Body of pancreas (tissue), 4 donors: Measurements from ENCODE around the gene SAMHD1. TPM values are rescaled to one million over a fixed set of nuclear protein-coding genes. Genes with fewer than 3 reads are reported as not detected.
A peak's percentile ranks its signal among the peaks of the same experiment; 100 is the strongest.

Source experiments
- ATAC-seq: fragments of 150-250 bp; one replicate; pipeline ENCODE4 v1.9.1; 2016
- DNase-seq, 4 donors: peaks; one replicate each; pipeline ENCODE4 v3.0.0-alpha.2; 2019
- H3K27ac ChIP-seq, 4 donors: fragments of 200-600 bp; sonication (generic); 1 replicate in 3 of 4; 2 replicates in 1 of 4; pipeline versions ENCODE4 v1.5.1 to v1.6.1; 2016 to 2019; ENCODE audit warnings: mild to moderate bottlenecking in 1 of 4, mixed read lengths in 1 of 4, moderate library complexity in 1 of 4
- H3K27me3 ChIP-seq, 2 donors: fragments of 200-600 bp; sonication (generic); one replicate each; pipeline ENCODE4 v1.6.0; 2016; ENCODE audit warnings: mild to moderate bottlenecking in 1 of 2
- H3K36me3 ChIP-seq, 2 donors: fragments of 200-600 bp; sonication (generic); replicated peaks in 1 of 2; 2 replicates each; pipeline ENCODE4 v1.5.1; 2016; ENCODE audit warnings: low read depth in 2 of 2; ENCODE audit not compliant: insufficient read depth in 1 of 2
- H3K4me1 ChIP-seq: fragments of 200-600 bp; sonication (generic); one replicate; pipeline ENCODE4 v1.6.0; 2016
- H3K4me3 ChIP-seq, 2 donors: fragments of 200-600 bp; sonication (generic); 1 replicate in 1 of 2; 2 replicates in 1 of 2; pipeline ENCODE4 v1.5.1; 2016 to 2019
- H3K9me3 ChIP-seq, 3 donors: fragments of 200-600 bp; sonication (generic); 1 replicate in 2 of 3; 2 replicates in 1 of 3; pipeline ENCODE4 v1.5.1; 2016
- CTCF ChIP-seq, 7 experiments: fragments of 450-650 bp in 4 of 7; fragments of 200-600 bp in 3 of 7; sonication (generic) in 3 of 7; IDR thresholded peaks; one replicate each; pipeline ENCODE4 v1.5.1; 2016 to 2019; ENCODE audit warnings: antibody characterized with exemption in 7 of 7
- POLR2A ChIP-seq, 3 donors: fragments of 450-650 bp; IDR thresholded peaks; one replicate each; pipeline ENCODE4 v1.6.1; 2016; ENCODE audit warnings: antibody characterized with exemption in 3 of 3, mild to moderate bottlenecking in 2 of 3
- WGBS, 2 donors: methylation state at CpG; one replicate each; pipeline ENCODE4 v1.1.5; 2017; 5-methylcytosine and 5-hydroxymethylcytosine counted together
- intact Hi-C: fragments of 100-400 bp; cut with DNase I; formaldehyde crosslinking; loops from one replicate; pipeline ENCODE4 v1.15.1; 2023
- total RNA-seq, 2 donors: library from RNA; depleted of rRNA; stranded (reverse); fragments of >200 nt; gene quantifications; one replicate each; pipeline ENCODE4 v1.1.0, GENCODE V29; 2016

The SAMHD1 gene
- total RNA-seq, 2 donors from 2014 or later, result 87.7 to 116 TPM

- H3K4me1 ChIP-seq, result peaks cover 7% of the 10 kb centered on the region
These were observed 102.8 kb downstream of the SAMHD1 start for GRCh38 chr20:36848677-36849076.

GRCh38 chr20:36848078-36848660 lies 103.3 kb downstream of the SAMHD1 start:
- 76 to 88% methylated on average over 2 to 6 of the region's 6 CpGs for WGBS, 2 donors
- ATAC-seq, result peak; percentile 22
- intact Hi-C loops, result no loop called here
- Histone ChIP-seq H3K36me3 (no peaks in the 10 kb centered on the region), H3K4me1 (peaks cover 12% of the 10 kb centered on the region), H3K9me3 (no peaks in the 10 kb centered on the region), H3K27ac (peak overlapping the region in 2 of 4 donors; percentile 39 to 50), H3K27me3 (no peaks in the 10 kb centered on the region), H3K4me3 (no peak overlapping the region)
- TF ChIP-seq CTCF (IDR thresholded peaks at IDR 0.05), result no peak
- no peak for TF ChIP-seq POLR2A (IDR thresholded peaks at IDR 0.05)
- DNase-seq, result no peak

More at GRCh38 chr20:36848677-36849076, 102.8 kb downstream of the SAMHD1 start:
- no peaks in the 10 kb centered on the region for H3K36me3 ChIP-seq
- no peaks in the 10 kb centered on the region for H3K9me3 ChIP-seq
- TF ChIP-seq CTCF (IDR thresholded peaks at IDR 0.05), result no peak
- H3K27ac ChIP-seq, result peak overlapping the region in 2 of 4 donors; percentile 39 to 50
- intact Hi-C loops, result no loop called here
- no peak for DNase-seq
- H3K4me3 ChIP-seq, result no peak overlapping the region
- ATAC-seq, result no peak
- H3K27me3 ChIP-seq, result no peaks in the 10 kb centered on the region

GRCh38 chr20:36847710-36848040 lies 103.8 kb downstream of the SAMHD1 start:
- H3K4me1 ChIP-seq, result peaks cover 12% of the 10 kb centered on the region

GRCh38 chr20:36847009-36847709 lies 104.3 kb downstream of the SAMHD1 start:
- TF ChIP-seq CTCF (IDR thresholded peaks at IDR 0.05), result no peak
- TF ChIP-seq POLR2A (IDR thresholded peaks at IDR 0.05), result no peak
- ATAC-seq, result peak; percentile 61
- Histone ChIP-seq H3K4me3 (no peak overlapping the region), H3K4me1 (peaks cover 12% of the 10 kb centered on the region), H3K36me3 (no peaks in the 10 kb centered on the region), H3K9me3 (no peaks in the 10 kb centered on the region), H3K27me3 (no peaks in the 10 kb centered on the region), H3K27ac (peak overlapping the region in 2 of 4 donors; percentile 39 to 50)
- peak in 2 of 4 donors; percentile 54 to 55 for DNase-seq
- intact Hi-C loops, result no loop called here
- 77 to 85% methylated on average over 15 to 18 of the region's 18 CpGs for WGBS, 2 donors

More at GRCh38 chr20:36847710-36848040, 103.8 kb downstream of the SAMHD1 start:
- no peak for TF ChIP-seq CTCF (IDR thresholded peaks at IDR 0.05)
- TF ChIP-seq POLR2A (IDR thresholded peaks at IDR 0.05), result no peak
- Histone ChIP-seq H3K9me3 (no peaks in the 10 kb centered on the region), H3K27ac (peak overlapping the region in 2 of 4 donors; percentile 39 to 50), H3K4me3 (no peak overlapping the region), H3K36me3 (no peaks in the 10 kb centered on the region), H3K27me3 (no peaks in the 10 kb centered on the region)
- no peak for ATAC-seq
- 77 to 85% methylated on average over 1 of the region's 1 CpG for WGBS, 2 donors
- intact Hi-C loops, result no loop called here
- DNase-seq, result no peak
